ENCODE measurements around the gene PPP1R14C.

Gene PPP1R14C

DNA sequence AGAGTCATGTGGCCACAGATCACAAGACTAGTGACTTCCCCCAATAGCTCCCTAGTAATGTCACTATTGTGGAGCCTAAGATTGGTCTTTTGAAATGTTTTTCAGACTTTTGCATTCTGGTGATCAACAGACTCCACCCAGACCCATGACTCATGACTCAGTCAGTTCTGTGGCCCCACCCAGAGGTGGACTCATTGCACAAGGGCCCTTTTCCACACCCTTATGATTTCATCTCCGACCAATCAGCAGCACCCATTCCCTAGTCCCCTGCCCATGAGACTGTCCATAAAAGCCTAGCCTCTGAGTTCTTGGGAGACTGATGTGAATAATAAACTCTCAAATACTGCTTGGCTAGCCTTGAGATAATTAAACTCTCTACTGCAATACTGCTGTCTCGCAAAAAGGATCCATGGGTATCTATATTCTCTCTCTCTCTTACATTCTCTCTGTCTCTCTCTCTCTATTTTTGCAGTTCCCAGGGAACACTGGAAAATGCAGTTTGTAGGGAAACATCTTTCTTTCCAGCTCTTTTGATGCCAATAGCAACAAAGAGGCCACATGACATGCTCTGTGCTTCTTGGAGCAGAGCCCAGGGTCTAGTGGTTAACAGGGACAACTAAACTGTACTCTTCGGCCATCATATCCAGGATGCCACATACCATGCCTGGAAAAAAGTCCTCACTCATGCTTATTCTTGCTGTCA, 154.6 kb downstream of the PPP1R14C start:
- no peak for DNase-seq

DNA sequence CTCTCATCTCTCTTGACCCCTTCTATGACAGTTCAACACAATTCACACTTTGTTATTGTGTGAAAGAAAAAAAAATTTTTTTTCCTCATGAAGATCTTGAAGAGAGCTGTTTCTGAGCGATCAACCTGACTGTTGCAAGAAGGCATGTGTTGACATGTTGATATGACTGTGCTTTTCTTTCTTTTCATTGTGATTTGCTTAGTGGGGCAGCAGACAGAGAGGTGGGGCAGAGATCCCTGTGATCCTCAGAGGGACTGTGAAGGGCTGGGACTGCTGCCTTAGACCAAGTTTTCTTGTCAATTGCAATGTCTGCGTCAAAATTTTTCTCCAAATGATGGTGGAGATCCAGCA, 155.2 kb downstream of the PPP1R14C start:
- no peak for DNase-seq

DNA sequence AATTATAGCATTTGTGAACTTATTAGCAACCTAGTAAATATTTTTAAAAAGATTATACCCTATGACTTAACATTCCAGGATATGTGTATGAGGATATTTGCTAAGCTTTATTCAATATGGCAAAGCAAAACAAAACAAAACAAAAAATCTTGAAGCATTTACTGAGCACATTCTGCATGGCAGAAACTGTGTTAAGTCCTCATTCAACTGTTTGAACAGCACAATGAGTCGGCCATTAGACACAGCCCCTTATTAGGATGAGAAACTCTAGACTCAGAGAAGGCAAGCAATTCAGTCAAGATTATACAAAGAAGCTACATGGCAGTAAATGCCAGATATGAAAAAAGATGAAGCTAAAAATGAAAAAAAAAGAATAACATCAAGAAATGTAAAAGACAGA, 155.8 kb downstream of the PPP1R14C start:
- DNase-seq = no peak

All from right kidney (tissue), 1 donor.